HG02938 (cell line): ENCODE data around the gene MT1B.
"Not testable (repeated sequence)": the region's sequence is repeated elsewhere in the genome, so short reads cannot be mapped to it uniquely, and the experiment has no call there.

ENCODE experiments used
- ATAC-seq: cut with Tn5 transposase; IDR thresholded peaks from one replicate; pipeline ENCODE4 v1.9.1; 2021; ENCODE audit warnings: mild to moderate bottlenecking, moderate library complexity; ENCODE audit not compliant: unreplicated experiment

MT1B gene

DNA sequence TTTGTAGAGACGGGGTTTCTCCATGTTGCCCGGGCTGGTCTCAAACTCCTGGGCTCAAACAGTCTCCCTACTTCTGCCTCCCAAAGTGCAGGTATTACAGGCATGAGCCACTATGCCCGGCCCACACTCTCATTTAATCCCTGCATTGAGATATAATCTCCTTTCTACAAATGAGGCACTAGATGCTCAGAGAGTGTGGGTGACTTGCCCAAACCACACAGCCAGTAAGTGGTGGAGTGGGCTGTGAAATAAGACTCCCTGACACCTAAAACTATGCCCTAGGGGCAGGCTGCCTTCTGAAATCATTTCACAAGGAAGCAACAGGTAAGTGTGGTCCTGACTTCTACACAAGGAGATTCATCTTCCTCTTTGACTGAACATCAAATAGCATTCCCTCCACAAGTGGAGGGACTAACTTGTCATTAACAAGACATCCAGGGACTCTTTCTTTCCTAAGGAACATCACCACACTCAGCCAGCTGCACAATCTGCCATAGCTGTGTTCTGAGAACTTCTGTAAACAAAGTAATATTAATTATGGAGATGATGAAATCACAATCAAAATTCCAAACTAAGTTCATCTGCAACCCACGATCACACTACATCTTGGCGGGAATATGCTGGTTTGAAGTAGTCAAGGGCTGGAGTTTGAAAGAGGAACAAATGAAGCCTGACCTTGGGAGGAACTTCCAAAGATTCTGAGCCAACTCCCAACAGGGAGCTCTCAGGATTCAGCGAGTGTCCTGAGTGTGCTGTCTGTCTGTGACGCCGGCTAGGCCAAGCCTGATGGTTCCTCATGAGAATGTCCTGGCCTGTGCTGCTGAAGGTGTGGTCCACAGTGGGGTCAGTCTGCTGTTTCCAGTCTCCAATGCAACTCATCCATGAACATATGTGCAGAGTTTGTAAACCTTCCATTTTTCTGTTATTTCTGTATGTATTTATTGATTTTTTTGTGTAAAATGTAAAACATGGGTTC, 13.9 kb downstream of the MT1B start:
- not testable (repeated sequence) for ATAC-seq

DNA sequence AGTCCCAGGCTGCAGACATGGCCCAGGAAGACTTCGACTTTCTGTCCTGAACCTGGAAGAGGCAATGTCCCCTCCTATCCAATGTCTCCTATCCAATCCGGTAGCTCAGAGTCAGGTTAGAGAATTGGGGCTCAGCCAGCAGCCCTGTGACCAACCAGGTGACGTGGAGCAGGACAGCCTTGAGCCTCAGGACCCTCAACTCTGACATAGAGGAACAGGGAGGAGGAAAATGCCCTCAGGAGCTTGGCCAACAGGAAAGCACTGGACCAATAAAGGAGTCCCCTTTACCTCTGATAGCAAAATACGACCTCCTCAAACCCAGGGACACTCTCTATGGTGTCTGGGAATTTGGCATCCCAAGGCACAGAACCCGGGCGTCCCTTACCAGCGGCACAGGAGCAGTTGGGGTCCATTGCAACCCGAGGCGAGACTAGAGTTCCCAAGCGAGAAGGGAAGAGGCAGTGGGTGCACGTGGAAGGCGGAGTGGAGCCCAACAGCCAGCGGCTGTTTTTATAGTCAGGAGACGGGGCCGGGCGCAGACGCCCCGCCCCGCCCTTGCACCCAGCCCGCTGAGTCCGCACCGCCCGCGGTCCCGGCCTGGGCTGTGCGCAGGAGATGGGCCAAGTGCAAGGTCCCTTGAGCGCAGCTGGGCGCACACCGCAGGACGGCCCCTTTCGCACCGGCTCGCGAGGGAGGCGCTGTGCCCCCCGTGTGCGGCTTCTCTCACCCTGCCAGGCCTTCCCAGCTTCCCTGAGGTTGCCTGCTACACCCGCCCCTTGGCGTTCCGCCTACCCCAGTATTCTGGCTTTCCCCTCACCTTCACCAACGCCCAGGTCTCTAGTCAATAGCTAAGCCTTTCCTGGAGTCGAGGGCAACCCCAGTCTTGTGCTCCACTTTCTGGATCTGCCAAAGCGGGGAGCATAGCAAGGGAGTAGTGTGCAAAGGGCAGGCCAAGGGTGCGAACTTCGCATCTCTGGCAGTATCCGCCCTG, 16.2 kb downstream of the MT1B start, which contains the start of gene MT1G:
TSS of gene MT1G (minus strand) at position 485 of the 991 bp plus-strand sequence. CDS start at position 413, 72 bp downstream.
- ATAC-seq: no peak

GRCh38 chr16:56669005-56669839, 17.5 kb downstream of the MT1B start, which contains the start of gene MT1H:
MT1H (plus strand) TSS chr16:56669814; CDS start chr16:56669885, 71 bp downstream.
- ATAC-seq: no peak

DNA sequence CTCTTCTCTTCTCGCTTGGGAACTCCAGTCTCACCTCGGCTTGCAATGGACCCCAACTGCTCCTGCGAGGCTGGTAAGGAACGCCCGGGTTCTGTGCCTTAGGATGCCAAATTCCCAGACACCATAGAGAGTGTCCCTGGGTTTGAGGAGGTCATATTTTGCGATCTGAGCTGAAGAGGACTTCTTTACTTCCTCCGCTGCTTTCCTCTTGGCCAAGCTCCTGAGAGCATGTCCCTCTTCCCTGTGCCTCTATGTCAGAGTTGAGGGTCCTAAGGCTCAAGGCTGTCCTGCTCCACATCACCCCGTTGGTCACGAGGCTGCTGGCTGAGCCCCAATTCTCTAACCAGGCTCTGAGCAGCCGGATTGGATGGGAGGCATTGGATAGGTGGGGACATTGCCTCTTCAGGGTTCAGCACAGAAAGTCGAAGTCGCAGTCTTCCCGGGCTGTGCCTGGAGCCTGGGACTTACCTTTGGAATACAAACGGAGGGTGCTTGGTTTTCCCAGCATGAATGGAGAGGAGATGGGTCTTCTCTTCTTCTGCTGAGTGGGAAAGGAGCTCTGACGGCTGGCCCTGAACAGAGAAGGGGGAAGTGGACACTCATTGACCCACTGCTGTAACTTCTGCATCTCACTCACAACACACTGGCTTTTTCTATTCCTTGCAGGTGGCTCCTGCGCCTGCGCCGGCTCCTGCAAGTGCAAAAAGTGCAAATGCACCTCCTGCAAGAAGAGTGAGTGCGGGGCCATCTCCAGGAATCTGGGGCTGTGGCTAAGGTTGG, 18.3 kb downstream of the MT1B start:
- ATAC-seq: no peak

GRCh38 chr16:56670620-56670934, 18.9 kb downstream of the MT1B start:
- no peak for ATAC-seq

DNA sequence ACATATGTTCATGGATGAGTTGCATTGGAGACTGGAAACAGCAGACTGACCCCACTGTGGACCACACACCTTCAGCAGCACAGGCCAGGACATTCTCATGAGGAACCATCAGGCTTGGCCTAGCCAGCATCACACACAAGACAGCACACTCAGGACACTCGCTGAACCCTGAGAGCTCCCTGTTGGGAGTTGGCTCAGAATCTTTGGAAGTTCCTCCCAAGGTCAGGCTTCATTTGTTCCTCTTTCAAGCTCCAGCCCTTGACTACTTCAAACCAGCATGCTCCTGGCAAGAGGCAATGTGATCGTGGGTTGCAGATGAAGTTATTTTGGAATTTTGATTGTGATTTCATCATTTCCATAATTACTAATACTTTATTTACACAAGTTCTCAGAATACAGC, 20.0 kb downstream of the MT1B start:
- not testable (repeated sequence) for ATAC-seq

DNA sequence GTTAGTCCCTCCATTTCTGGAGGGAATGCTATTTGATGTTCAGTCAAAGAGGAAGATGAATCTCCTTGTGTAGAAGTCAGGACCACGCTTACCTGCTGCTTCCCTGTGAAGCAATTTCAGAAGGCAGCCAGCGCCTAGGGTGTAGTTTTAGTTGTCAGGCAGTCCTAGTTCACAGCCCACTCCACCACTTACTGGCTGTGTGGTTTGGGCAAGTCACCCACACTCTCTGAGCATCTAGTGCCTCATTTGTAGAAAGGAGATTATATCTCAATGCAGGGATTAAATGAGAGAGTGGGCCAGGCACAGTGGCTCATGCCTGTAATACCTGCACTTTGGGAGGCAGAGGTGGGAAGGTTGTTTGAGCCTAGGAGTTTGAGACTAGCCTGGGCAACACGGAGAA, 20.5 kb downstream of the MT1B start:
- not testable (repeated sequence) for ATAC-seq

DNA sequence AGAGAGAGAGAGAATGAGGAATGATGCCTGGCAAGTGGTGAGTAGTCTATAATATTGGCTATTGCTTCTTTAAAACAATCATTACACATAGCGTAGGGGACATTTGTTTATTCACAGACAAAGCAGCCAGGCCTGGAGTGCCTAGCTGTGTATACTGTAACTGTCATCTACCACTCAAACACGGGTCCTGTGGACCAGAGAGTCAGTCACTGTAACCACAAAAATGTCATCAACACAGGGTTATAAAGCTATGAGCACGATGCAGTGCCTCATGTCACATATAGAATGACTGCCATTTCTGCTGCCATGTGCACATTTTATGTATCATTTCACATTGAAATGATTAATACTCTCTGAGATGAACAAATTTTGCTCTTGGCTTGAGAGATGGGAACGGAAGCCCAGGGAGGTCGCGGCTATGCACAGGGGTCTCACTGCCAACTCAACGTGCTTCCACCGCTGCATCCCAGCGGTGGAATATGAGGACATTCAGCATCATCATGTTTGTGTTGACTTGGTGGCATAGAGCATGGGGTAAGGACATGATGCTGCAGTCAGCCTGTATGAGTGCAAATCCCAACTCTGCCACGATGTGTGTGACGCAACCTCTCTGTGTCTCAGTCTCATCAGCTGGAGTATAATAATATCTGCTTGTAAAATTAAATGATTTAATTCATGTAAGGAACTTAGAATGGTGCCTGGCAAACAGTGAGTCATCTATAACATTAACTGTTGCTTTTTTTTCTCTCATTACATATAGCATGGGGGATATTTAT, 21.3 kb downstream of the MT1B start:
- no peak for ATAC-seq

DNA sequence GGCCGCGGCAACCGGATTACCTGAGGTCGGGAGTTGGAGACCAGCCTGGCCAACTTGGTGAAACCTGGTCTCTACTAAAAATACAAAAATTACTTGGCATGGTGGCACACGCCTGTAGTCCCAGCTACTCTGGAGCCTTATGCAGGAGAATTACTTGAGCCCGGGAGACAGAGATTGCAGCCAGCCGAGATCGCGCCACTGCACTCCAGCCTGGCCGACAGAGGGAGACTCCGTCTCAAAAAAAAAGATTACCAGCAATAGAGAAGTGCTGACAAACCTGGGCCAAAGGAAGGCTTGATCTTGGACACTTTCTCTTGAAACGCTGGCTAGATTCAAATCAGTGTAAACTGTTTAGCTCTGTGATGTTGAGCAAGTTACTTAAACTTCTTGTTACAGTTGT, 22.2 kb downstream of the MT1B start:
- ATAC-seq: no peak

GRCh38 chr16:56674570-56674969, 22.9 kb downstream of the MT1B start:
- ATAC-seq: not testable (repeated sequence)

GRCh38 chr16:56675685-56676210, 24.1 kb downstream of the MT1B start:
- ATAC-seq: no peak

DNA sequence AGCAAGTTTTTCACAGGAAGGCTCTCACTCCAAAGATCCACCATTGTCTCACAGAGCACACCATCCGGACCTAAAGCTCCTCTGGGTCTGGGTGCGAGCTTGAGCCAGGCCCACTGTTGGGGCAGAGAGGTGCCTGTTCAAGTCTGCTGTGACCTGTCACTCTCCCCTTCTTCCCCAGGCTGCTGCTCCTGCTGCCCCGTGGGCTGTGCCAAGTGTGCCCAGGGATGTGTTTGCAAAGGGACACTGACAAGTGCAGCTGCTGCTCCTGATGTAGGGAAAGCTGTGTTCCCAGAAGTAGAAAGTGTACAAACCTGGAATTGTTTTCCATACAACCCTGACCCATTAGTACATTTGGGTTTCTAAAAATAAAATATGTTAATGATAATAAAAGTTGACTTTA, 25.8 kb downstream of the MT1B start:
- no peak for ATAC-seq

- no peak for ATAC-seq
Measured at GRCh38 chr16:56679078-56679730, 27.5 kb downstream of the MT1B start.

GRCh38 chr16:56679818-56680217, 28.1 kb downstream of the MT1B start:
- ATAC-seq: no peak

DNA sequence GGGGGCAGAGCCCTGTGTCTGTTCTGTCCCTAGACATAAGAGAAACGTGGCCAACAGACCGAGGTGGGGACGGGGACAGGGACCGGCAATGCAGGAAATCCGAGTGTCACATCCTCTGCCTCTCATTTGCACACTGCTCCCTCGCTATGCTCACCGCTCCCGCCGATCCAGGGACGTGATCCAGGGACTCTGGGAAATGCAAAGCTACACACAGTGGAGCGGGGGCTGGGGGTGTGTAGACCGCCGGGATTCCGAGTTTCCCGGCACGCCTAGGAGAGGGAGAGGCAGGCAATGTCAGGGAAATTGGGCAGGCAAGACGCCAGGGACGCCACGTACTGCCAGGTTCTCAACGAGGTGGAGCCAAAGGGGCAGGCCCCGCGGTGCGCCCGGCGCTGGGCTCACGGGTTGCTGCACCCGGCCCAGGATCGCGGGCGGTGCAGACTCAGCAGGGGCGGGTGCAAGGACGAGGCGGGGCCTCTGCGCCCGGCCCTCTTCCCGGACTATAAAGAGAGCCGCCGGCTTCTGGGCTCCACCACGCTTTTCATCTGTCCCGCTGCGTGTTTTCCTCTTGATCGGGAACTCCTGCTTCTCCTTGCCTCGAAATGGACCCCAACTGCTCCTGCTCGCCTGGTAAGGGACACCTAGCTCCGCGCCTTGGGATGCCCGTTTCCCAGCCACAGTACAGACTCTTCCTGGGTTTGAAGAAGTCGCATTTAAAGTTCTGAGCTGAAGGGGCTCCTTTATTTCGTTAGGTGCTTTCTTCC, 30.4 kb downstream of the MT1B start, which contains the start of gene MT1X:
TSS of gene MT1X (plus strand) at position 532 of the 764 bp plus-strand sequence. CDS start at position 603, 71 bp downstream.
- peak; percentile 93 for ATAC-seq

- ATAC-seq: peak; percentile 3
Measured at GRCh38 chr16:56682703-56683397, 31.2 kb downstream of the MT1B start.
